ENCODE measurements around the gene MAP7. TPM values are rescaled to one million over a fixed set of nuclear protein-coding genes. Genes with fewer than 3 reads are reported as not detected.
A peak's percentile ranks its signal among the peaks of the same experiment; 100 is the strongest.

MAP7 gene
- total and polyA plus RNA-seq, 2 experiments from 2014 or later: 44.7 to 49.2 TPM

DNA sequence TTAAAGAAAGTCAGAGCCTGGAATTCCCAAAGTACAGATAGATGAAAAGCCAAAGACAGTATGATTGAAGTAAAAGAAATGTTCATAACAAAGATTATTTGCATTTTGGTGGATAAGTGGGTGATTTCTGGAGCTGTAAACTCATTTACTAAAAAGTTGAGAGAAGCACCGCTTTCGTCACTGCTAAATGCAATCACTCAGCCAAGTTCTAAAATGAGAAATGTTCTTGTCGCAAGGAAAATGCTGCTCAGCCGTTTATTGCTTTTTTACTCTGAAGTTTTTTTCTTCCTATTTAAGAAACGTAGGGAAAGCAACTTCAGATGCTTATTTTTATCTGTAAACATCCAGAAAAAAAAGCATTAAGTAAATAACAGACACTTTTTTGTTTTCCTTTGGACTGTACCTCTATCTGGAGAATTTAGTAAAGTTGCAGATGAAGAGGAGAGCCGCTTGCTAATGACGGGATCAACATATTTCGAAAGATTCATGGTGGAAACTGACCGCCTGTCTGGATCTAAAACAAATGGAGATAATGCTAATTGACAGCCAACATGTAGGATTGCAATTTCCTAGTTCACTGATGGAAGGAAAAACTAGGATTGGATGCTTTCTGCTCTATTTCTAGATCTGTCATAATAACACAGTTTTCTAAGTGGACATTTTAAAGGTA is 166.8 kb downstream of the MAP7 start:
- Histone ChIP-seq H3K9me2 (ENCODE audit: insufficient read depth) (no peaks in the 10 kb centered on the region), H3K79me2 (replicated peaks; ENCODE audit: insufficient read depth) (no peaks in the 10 kb centered on the region), H3K27ac (ENCODE audit: low read depth) (no peak overlapping the region; the same call in 1 of the 2 replicates), H3F3A (replicated peaks; ENCODE audit: low read depth) (no peaks in the 10 kb centered on the region), H2AFZ (no peak overlapping the region), H3K4me3 (no peak overlapping the region), H4K20me1 (replicated peaks; ENCODE audit: insufficient read depth) (no peaks in the 10 kb centered on the region), H3K27me3 (ENCODE audit: insufficient read depth) (no peaks in the 10 kb centered on the region), H3K4me2 (no peak overlapping the region), H3K36me3 (ENCODE audit: insufficient read depth) (no peaks in the 10 kb centered on the region), H3K4me1 (ENCODE audit: insufficient read depth) (peaks cover 4% of the 10 kb centered on the region; the same call in 1 of the 2 replicates)
- Mint-ChIP-seq H3K27ac (peak overlapping the region; percentile 62; the same call in 1 of the 2 replicates), H3K9me3 (no peaks in the 10 kb centered on the region), H3K36me3 (ENCODE audit: low read depth) (peaks cover 10% of the 10 kb centered on the region; the same call in 2 of the 3 replicates), H3K27me3 (ENCODE audit: insufficient read depth, low read depth, poor library complexity) (no peaks in the 10 kb centered on the region), H3K4me1 (peaks cover 12% of the 10 kb centered on the region; the same call in 2 of the 3 replicates), H3K4me3 (no peak overlapping the region)
- TF ChIP-seq, protein P1, sequence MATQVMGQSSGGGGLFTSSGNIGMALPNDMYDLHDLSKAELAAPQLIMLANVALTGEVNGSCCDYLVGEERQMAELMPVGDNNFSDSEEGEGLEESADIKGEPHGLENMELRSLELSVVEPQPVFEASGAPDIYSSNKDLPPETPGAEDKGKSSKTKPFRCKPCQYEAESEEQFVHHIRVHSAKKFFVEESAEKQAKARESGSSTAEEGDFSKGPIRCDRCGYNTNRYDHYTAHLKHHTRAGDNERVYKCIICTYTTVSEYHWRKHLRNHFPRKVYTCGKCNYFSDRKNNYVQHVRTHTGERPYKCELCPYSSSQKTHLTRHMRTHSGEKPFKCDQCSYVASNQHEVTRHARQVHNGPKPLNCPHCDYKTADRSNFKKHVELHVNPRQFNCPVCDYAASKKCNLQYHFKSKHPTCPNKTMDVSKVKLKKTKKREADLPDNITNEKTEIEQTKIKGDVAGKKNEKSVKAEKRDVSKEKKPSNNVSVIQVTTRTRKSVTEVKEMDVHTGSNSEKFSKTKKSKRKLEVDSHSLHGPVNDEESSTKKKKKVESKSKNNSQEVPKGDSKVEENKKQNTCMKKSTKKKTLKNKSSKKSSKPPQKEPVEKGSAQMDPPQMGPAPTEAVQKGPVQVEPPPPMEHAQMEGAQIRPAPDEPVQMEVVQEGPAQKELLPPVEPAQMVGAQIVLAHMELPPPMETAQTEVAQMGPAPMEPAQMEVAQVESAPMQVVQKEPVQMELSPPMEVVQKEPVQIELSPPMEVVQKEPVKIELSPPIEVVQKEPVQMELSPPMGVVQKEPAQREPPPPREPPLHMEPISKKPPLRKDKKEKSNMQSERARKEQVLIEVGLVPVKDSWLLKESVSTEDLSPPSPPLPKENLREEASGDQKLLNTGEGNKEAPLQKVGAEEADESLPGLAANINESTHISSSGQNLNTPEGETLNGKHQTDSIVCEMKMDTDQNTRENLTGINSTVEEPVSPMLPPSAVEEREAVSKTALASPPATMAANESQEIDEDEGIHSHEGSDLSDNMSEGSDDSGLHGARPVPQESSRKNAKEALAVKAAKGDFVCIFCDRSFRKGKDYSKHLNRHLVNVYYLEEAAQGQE (IDR thresholded peaks at IDR 0.05; ENCODE audit: unreplicated experiment): no peak
- TF ChIP-seq ZNF331 (CRISPR knock-in tag; IDR thresholded peaks at IDR 0.05; ENCODE audit: low read depth): no peak
- no peak for TF ChIP-seq POLR2AphosphoS5 (IDR thresholded peaks at IDR 0.05; ENCODE audit: low read depth)
- no peak for TF ChIP-seq JUNB (IDR thresholded peaks at IDR 0.05; ENCODE audit: unreplicated experiment)
- no peak for TF ChIP-seq EZH2 (IDR thresholded peaks at IDR 0.05; ENCODE audit: low read depth, unreplicated experiment)
- TF ChIP-seq, protein P2, sequence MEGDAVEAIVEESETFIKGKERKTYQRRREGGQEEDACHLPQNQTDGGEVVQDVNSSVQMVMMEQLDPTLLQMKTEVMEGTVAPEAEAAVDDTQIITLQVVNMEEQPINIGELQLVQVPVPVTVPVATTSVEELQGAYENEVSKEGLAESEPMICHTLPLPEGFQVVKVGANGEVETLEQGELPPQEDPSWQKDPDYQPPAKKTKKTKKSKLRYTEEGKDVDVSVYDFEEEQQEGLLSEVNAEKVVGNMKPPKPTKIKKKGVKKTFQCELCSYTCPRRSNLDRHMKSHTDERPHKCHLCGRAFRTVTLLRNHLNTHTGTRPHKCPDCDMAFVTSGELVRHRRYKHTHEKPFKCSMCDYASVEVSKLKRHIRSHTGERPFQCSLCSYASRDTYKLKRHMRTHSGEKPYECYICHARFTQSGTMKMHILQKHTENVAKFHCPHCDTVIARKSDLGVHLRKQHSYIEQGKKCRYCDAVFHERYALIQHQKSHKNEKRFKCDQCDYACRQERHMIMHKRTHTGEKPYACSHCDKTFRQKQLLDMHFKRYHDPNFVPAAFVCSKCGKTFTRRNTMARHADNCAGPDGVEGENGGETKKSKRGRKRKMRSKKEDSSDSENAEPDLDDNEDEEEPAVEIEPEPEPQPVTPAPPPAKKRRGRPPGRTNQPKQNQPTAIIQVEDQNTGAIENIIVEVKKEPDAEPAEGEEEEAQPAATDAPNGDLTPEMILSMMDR (conservative IDR thresholded peaks at IDR 0.05; ENCODE audit: low read depth in 2 of 2): no peak
- no peak for TF ChIP-seq ZNF114 (CRISPR knock-in tag; IDR thresholded peaks at IDR 0.05)
- TF ChIP-seq, protein P3, sequence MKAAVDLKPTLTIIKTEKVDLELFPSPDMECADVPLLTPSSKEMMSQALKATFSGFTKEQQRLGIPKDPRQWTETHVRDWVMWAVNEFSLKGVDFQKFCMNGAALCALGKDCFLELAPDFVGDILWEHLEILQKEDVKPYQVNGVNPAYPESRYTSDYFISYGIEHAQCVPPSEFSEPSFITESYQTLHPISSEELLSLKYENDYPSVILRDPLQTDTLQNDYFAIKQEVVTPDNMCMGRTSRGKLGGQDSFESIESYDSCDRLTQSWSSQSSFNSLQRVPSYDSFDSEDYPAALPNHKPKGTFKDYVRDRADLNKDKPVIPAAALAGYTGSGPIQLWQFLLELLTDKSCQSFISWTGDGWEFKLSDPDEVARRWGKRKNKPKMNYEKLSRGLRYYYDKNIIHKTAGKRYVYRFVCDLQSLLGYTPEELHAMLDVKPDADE (IDR thresholded peaks at IDR 0.05): no peak
- no peak for TF ChIP-seq EZH2phosphoT487 (IDR thresholded peaks at IDR 0.05; ENCODE audit: unreplicated experiment)
- TF ChIP-seq NANOG (IDR thresholded peaks at IDR 0.05; ENCODE audit: borderline replicate concordance): no peak
- TF ChIP-seq, protein P4, sequence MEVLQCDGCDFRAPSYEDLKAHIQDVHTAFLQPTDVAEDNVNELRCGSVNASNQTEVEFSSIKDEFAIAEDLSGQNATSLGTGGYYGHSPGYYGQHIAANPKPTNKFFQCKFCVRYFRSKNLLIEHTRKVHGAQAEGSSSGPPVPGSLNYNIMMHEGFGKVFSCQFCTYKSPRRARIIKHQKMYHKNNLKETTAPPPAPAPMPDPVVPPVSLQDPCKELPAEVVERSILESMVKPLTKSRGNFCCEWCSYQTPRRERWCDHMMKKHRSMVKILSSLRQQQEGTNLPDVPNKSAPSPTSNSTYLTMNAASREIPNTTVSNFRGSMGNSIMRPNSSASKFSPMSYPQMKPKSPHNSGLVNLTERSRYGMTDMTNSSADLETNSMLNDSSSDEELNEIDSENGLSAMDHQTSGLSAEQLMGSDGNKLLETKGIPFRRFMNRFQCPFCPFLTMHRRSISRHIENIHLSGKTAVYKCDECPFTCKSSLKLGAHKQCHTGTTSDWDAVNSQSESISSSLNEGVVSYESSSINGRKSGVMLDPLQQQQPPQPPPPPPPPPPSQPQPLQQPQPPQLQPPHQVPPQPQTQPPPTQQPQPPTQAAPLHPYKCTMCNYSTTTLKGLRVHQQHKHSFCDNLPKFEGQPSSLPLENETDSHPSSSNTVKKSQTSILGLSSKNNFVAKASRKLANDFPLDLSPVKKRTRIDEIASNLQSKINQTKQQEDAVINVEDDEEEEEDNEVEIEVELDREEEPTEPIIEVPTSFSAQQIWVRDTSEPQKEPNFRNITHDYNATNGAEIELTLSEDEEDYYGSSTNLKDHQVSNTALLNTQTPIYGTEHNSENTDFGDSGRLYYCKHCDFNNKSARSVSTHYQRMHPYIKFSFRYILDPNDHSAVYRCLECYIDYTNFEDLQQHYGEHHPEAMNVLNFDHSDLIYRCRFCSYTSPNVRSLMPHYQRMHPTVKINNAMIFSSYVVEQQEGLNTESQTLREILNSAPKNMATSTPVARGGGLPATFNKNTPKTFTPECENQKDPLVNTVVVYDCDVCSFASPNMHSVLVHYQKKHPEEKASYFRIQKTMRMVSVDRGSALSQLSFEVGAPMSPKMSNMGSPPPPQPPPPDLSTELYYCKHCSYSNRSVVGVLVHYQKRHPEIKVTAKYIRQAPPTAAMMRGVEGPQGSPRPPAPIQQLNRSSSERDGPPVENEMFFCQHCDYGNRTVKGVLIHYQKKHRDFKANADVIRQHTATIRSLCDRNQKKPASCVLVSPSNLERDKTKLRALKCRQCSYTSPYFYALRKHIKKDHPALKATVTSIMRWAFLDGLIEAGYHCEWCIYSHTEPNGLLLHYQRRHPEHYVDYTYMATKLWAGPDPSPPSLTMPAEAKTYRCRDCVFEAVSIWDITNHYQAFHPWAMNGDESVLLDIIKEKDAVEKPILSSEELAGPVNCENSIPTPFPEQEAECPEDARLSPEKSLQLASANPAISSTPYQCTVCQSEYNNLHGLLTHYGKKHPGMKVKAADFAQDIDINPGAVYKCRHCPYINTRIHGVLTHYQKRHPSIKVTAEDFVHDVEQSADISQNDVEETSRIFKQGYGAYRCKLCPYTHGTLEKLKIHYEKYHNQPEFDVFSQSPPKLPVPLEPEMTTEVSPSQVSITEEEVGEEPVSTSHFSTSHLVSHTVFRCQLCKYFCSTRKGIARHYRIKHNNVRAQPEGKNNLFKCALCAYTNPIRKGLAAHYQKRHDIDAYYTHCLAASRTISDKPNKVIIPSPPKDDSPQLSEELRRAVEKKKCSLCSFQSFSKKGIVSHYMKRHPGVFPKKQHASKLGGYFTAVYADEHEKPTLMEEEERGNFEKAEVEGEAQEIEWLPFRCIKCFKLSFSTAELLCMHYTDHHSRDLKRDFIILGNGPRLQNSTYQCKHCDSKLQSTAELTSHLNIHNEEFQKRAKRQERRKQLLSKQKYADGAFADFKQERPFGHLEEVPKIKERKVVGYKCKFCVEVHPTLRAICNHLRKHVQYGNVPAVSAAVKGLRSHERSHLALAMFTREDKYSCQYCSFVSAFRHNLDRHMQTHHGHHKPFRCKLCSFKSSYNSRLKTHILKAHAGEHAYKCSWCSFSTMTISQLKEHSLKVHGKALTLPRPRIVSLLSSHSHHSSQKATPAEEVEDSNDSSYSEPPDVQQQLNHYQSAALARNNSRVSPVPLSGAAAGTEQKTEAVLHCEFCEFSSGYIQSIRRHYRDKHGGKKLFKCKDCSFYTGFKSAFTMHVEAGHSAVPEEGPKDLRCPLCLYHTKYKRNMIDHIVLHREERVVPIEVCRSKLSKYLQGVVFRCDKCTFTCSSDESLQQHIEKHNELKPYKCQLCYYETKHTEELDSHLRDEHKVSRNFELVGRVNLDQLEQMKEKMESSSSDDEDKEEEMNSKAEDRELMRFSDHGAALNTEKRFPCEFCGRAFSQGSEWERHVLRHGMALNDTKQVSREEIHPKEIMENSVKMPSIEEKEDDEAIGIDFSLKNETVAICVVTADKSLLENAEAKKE (CRISPR knock-in tag; IDR thresholded peaks at IDR 0.05): no peak
- TF ChIP-seq CREB1 (CRISPR knock-in tag; IDR thresholded peaks at IDR 0.05; ENCODE audit: low read depth): no peak
- no peak for TF ChIP-seq STAT1 (IDR thresholded peaks at IDR 0.05; ENCODE audit: unreplicated experiment)
- no peak for ATAC-seq
- no peak for DNase-seq (ENCODE audit: low spot score)
